Ovary (tissue), 3 donors: Measurements from ENCODE around the gene KCNJ12.
"Not testable (repeated sequence)": the region's sequence is repeated elsewhere in the genome, so short reads cannot be mapped to it uniquely, and the experiment has no call there.

Experiments used
- CTCF ChIP-seq, 3 donors: fragments of 450-650 bp in 2 of 3; fragments of 200-600 bp in 1 of 3; IDR thresholded peaks; one replicate each; pipeline versions ENCODE4 v1.5.1 to v1.8.0; 2016 to 2022; ENCODE audit warnings: antibody characterized with exemption in 3 of 3, mild to moderate bottlenecking in 1 of 3
- POLR2A ChIP-seq: fragments of 450-650 bp; IDR thresholded peaks from one replicate; pipeline ENCODE4 v1.6.1; 2017; ENCODE audit warnings: antibody characterized with exemption, mild to moderate bottlenecking, moderate library complexity
- donor health status: DM: no; HTN: no; CAD: no.

- TF ChIP-seq CTCF (IDR thresholded peaks at IDR 0.05); POLR2A: not testable (repeated sequence)
Measured at GRCh38 chr17:21348081-21348925, 27.9 kb upstream of the KCNJ12 start.
